SU-DHL-6 (cell line): ENCODE data around the gene CADPS.

Experiments used
- CTCF ChIP-seq: fragments of 200-600 bp; sonication (generic); IDR thresholded peaks from one replicate; pipeline ENCODE4 v1.5.1; 2017; ENCODE audit warnings: antibody characterized with exemption, mild to moderate bottlenecking, low read length, moderate library complexity; ENCODE audit not compliant: insufficient read depth, poor library complexity, severe bottlenecking
- EZH2phosphoT487 ChIP-seq: fragments of 200-600 bp; sonication (generic), shearing (Covaris generic); conservative IDR thresholded peaks from 2 replicates; pipeline ENCODE4 v1.6.1; 2018; ENCODE audit warnings: mild to moderate bottlenecking, antibody characterized with exemption, low read length, moderate library complexity, mixed read lengths

- no peak for TF ChIP-seq CTCF
- TF ChIP-seq EZH2phosphoT487, result no peak
These were observed 305.6 kb downstream of the CADPS start for GRCh38 chr3:62569609-62570008.
